Measurements from ENCODE around the gene SLC25A42. TPM values are rescaled to one million over a fixed set of nuclear protein-coding genes. Genes with fewer than 3 reads are reported as not detected.
"Not testable (repeated sequence)": the region's sequence is repeated elsewhere in the genome, so short reads cannot be mapped to it uniquely, and the experiment has no call there.

The SLC25A42 gene
- 8.4 and 10.3 TPM in 2 replicates for total RNA-seq (2014; rRNA removed; shearing (Covaris generic))

GRCh38 chr19:19063183-19064097 is at the start of gene SLC25A42:
Gene SLC25A42 (plus strand): TSS chr19:19063994. CDS start chr19:19096125, 32,131 bp downstream.
- DNase-seq (ENCODE audit: low read depth): peak; percentile 99

- DNase-seq (ENCODE audit: low read depth): peak; percentile 62
These were observed 42.7 kb upstream of the SLC25A42 start for GRCh38 chr19:19021115-19021514.

GRCh38 chr19:19022380-19022961 is 41.3 kb upstream of the SLC25A42 start:
- no peak for DNase-seq (ENCODE audit: low read depth)

GRCh38 chr19:19023376-19023775 is 40.4 kb upstream of the SLC25A42 start:
- DNase-seq (ENCODE audit: low read depth): not testable (repeated sequence)

- DNase-seq (ENCODE audit: low read depth): no peak
These were observed 37.9 kb upstream of the SLC25A42 start for GRCh38 chr19:19025861-19026260.

GRCh38 chr19:19026299-19026971 is 37.4 kb upstream of the SLC25A42 start:
- DNase-seq (ENCODE audit: low read depth): peak; percentile 11

- no peak for DNase-seq (ENCODE audit: low read depth)
These were observed 36.6 kb upstream of the SLC25A42 start for GRCh38 chr19:19027228-19027627.

GRCh38 chr19:19028526-19028925 is 35.3 kb upstream of the SLC25A42 start:
- no peak for DNase-seq (ENCODE audit: low read depth)

GRCh38 chr19:19031891-19032290 is 31.9 kb upstream of the SLC25A42 start:
- no peak for DNase-seq (ENCODE audit: low read depth)

GRCh38 chr19:19032420-19033175 is 31.2 kb upstream of the SLC25A42 start:
- DNase-seq (ENCODE audit: low read depth): peak; percentile 46

GRCh38 chr19:19033176-19033425 is 30.7 kb upstream of the SLC25A42 start:
- no peak for DNase-seq (ENCODE audit: low read depth)

GRCh38 chr19:19033426-19034203 is 30.2 kb upstream of the SLC25A42 start, which contains the start of the genes ARMC6 and SUGP2:
Gene ARMC6 (plus strand): TSS chr19:19033603. CDS start chr19:19034210, 607 bp downstream.
Gene SUGP2 (minus strand): TSS chr19:19033517. CDS start chr19:19031071, 2,446 bp downstream.
- peak; percentile 84 for DNase-seq (ENCODE audit: low read depth)

- peak; percentile 80 for DNase-seq (ENCODE audit: low read depth)
These were observed 29.6 kb upstream of the SLC25A42 start for GRCh38 chr19:19034204-19034624.

GRCh38 chr19:19039901-19040300 is 23.9 kb upstream of the SLC25A42 start:
- DNase-seq (ENCODE audit: low read depth): no peak

- peak; percentile 48 for DNase-seq (ENCODE audit: low read depth)
These were observed 23.4 kb upstream of the SLC25A42 start for GRCh38 chr19:19040417-19040816.

GRCh38 chr19:19042732-19043280 is 21.0 kb upstream of the SLC25A42 start:
- DNase-seq (ENCODE audit: low read depth): no peak

- DNase-seq (ENCODE audit: low read depth): no peak
These were observed 20.3 kb upstream of the SLC25A42 start for GRCh38 chr19:19043481-19043880.

- DNase-seq (ENCODE audit: low read depth): no peak
These were observed 19.9 kb upstream of the SLC25A42 start for GRCh38 chr19:19043881-19044280.

- no peak for DNase-seq (ENCODE audit: low read depth)
These were observed 14.4 kb upstream of the SLC25A42 start for GRCh38 chr19:19049406-19049805.

- no peak for DNase-seq (ENCODE audit: low read depth)
These were observed 13.7 kb upstream of the SLC25A42 start for GRCh38 chr19:19050104-19050503.

- DNase-seq (ENCODE audit: low read depth): no peak
These were observed 13.1 kb upstream of the SLC25A42 start for GRCh38 chr19:19050731-19051130.

Data from M059J (cell line).